Astrocyte (in vitro differentiated cells and primary cell): ENCODE data around the gene SZRD1. TPM values are rescaled to one million over a fixed set of nuclear protein-coding genes. Genes with fewer than 3 reads are reported as not detected.
A peak's percentile ranks its signal among the peaks of the same experiment; 100 is the strongest.

Experiments
- DNase-seq: peaks from one replicate; pipeline ENCODE4 v3.0.0-alpha.2; 2010; ENCODE audit warnings: low read depth
- FAIRE-seq: peaks from 2 replicates; lab custom pipeline; 2011; peaks lifted over from hg19 to GRCh38; lab: Jason Lieb, UNC
- H2AFZ ChIP-seq: 2 replicates; pipeline ENCODE4 v1.6.0; 2012; ENCODE audit warnings: low read depth, low read length, inconsistent platforms
- H3K27ac ChIP-seq: 2 replicates; pipeline ENCODE4 v1.5.1; 2011; ENCODE audit warnings: low read depth, low read length, inconsistent platforms
- H3K27me3 ChIP-seq: 2 replicates; pipeline ENCODE4 v1.6.0; 2011; ENCODE audit warnings: low read length, inconsistent platforms; ENCODE audit not compliant: insufficient read depth
- H3K36me3 ChIP-seq: 2 replicates; pipeline ENCODE4 v1.5.1; 2011; ENCODE audit warnings: low read length, inconsistent platforms; ENCODE audit not compliant: insufficient read depth
- H3K4me1 ChIP-seq: 2 replicates; pipeline ENCODE4 v1.5.1; 2011; ENCODE audit warnings: low read length, inconsistent platforms; ENCODE audit not compliant: insufficient read depth
- H3K4me2 ChIP-seq: 2 replicates; pipeline ENCODE4 v1.6.0; 2012; ENCODE audit warnings: low read length, inconsistent platforms
- H3K4me3 ChIP-seq: 2 replicates; pipeline ENCODE4 v1.5.1; 2011; ENCODE audit warnings: low read depth, mild to moderate bottlenecking, low read length, inconsistent platforms; ENCODE audit not compliant: insufficient read depth
- H3K79me2 ChIP-seq: 2 replicates; pipeline ENCODE4 v1.6.0; 2012; ENCODE audit warnings: mild to moderate bottlenecking, low read length, inconsistent platforms; ENCODE audit not compliant: insufficient read depth
- H3K9ac ChIP-seq: 2 replicates; pipeline ENCODE4 v1.6.0; 2012; ENCODE audit warnings: mild to moderate bottlenecking, low read length, inconsistent platforms
- H3K9me3 ChIP-seq: 2 replicates; pipeline ENCODE4 v1.5.1; 2012; ENCODE audit warnings: low read depth, mild to moderate bottlenecking, low read length, inconsistent platforms; ENCODE audit not compliant: insufficient read depth
- H4K20me1 ChIP-seq: 2 replicates; pipeline ENCODE4 v1.6.0; 2012; ENCODE audit warnings: low read length, inconsistent platforms; ENCODE audit not compliant: insufficient read depth
- H3K27ac Mint-ChIP-seq: one replicate; pipeline ENCODE4 v1.8.0; 2021; ENCODE audit warnings: mild to moderate bottlenecking, mixed read lengths; ENCODE audit not compliant: unreplicated experiment
- H3K27me3 Mint-ChIP-seq: one replicate; pipeline ENCODE4 v1.8.0; 2021; ENCODE audit warnings: low read depth, mixed read lengths; ENCODE audit not compliant: unreplicated experiment
- H3K36me3 Mint-ChIP-seq: one replicate; pipeline ENCODE4 v1.8.0; 2021; ENCODE audit warnings: low read depth, mixed read lengths; ENCODE audit not compliant: unreplicated experiment
- H3K4me1 Mint-ChIP-seq: one replicate; pipeline ENCODE4 v1.8.0; 2021; ENCODE audit warnings: low read depth, mixed read lengths; ENCODE audit not compliant: unreplicated experiment
- H3K4me3 Mint-ChIP-seq: one replicate; pipeline ENCODE4 v1.8.0; 2021; ENCODE audit warnings: mild to moderate bottlenecking, moderate library complexity, mixed read lengths; ENCODE audit not compliant: unreplicated experiment
- H3K9me3 Mint-ChIP-seq: one replicate; pipeline ENCODE4 v1.8.0; 2021; ENCODE audit warnings: mild to moderate bottlenecking, mixed read lengths; ENCODE audit not compliant: unreplicated experiment
- EZH2 ChIP-seq: IDR thresholded peaks from 2 replicates; pipeline ENCODE4 v1.6.1; 2012; ENCODE audit warnings: mild to moderate bottlenecking, low read length, inconsistent platforms; ENCODE audit not compliant: insufficient read depth
- total RNA-seq: library from RNA; stranded (reverse); gene quantifications from 2 replicates; pipeline ENCODE4 v1.2.1, GENCODE V29; 2021
- TF ChIP-seq, protein P1 (sequence below): IDR thresholded peaks from 2 replicates; pipeline ENCODE4 v1.5.1; 2011; ENCODE audit warnings: low read depth, mild to moderate bottlenecking, inconsistent platforms, low read length, moderate library complexity; ENCODE audit not compliant: insufficient read depth

The SZRD1 gene
- total RNA-seq, 1 donor from 2014 or later: 165 TPM

DNA sequence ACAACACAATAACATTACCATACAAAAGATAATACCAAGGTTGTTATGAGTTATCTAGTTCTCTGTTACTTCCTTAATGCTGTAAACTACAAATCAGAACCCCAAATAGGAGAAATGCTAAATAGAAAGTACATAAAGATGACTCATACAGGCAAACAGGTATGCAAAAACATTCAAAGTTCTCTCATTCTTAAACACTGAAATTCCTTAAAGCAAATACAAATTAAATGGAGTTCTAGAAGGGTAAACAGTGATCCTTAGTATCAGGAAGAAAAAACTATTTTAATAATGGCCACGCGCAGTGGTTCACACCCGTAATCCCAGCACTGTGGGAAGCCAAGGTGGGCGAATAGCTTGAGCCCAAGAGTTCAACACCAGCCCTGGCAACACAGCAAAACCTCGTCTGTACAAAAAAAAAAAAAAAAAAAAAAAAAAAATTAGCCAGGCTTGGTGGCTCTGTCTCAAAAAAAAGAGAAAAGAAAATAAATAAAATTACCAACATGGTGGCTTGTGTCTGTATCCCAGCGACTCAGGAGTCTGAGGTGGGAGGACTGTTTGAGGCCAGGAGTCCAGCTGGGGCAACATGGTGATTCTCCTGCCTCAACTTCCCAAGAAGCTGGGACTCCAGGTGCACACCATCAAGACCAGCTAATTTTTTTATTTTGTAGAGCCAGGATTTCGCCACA lies 32.2 kb upstream of the SZRD1 start:
- Histone ChIP-seq H3K4me2 (no peak overlapping the region), H3K4me3 (no peak overlapping the region), H3K9me3 (no peaks in the 10 kb centered on the region), H2AFZ (no peak overlapping the region), H3K4me1 (no peaks in the 10 kb centered on the region), H3K36me3 (no peaks in the 10 kb centered on the region), H3K9ac (no peak overlapping the region), H3K27me3 (no peaks in the 10 kb centered on the region), H3K79me2 (peaks cover 87% of the 10 kb centered on the region), H4K20me1 (peaks cover 71% of the 10 kb centered on the region), H3K27ac (no peak overlapping the region)
- H3K4me1 Mint-ChIP-seq: peaks cover 10% of the 10 kb centered on the region
- no peaks in the 10 kb centered on the region for H3K9me3 Mint-ChIP-seq
- H3K27ac Mint-ChIP-seq: no peak overlapping the region
- peaks cover 2% of the 10 kb centered on the region for H3K36me3 Mint-ChIP-seq
- TF ChIP-seq, protein P1, sequence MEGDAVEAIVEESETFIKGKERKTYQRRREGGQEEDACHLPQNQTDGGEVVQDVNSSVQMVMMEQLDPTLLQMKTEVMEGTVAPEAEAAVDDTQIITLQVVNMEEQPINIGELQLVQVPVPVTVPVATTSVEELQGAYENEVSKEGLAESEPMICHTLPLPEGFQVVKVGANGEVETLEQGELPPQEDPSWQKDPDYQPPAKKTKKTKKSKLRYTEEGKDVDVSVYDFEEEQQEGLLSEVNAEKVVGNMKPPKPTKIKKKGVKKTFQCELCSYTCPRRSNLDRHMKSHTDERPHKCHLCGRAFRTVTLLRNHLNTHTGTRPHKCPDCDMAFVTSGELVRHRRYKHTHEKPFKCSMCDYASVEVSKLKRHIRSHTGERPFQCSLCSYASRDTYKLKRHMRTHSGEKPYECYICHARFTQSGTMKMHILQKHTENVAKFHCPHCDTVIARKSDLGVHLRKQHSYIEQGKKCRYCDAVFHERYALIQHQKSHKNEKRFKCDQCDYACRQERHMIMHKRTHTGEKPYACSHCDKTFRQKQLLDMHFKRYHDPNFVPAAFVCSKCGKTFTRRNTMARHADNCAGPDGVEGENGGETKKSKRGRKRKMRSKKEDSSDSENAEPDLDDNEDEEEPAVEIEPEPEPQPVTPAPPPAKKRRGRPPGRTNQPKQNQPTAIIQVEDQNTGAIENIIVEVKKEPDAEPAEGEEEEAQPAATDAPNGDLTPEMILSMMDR: no peak
- TF ChIP-seq EZH2: no peak
- FAIRE-seq: no peak
- H3K27me3 Mint-ChIP-seq: no peaks in the 10 kb centered on the region
- no peak overlapping the region for H3K4me3 Mint-ChIP-seq
- DNase-seq: no peak

DNA sequence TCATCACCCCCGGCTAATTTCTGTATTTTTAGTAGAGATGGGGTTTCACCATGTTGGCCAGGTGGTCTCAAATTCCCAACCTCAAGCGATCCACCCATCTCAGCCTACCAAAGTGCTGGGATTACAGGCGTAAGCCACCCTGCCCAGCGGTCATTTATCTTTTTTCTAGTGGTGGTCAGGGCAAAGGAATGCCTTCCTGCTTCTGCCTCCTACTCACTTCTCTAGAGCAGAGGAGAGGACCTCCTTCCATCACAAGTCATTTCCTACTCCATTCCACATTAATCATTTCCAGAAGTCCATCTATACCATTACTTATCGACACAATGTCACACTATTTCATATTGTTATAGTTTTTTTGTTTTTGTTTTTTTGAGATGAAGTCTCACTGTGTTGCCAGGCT lies 28.1 kb upstream of the SZRD1 start:
- Histone ChIP-seq H3K9ac (no peak overlapping the region), H3K4me2 (peak overlapping the region; percentile 22), H2AFZ (no peak overlapping the region), H4K20me1 (peaks cover 73% of the 10 kb centered on the region), H3K4me3 (no peak overlapping the region), H3K27ac (no peak overlapping the region), H3K9me3 (no peaks in the 10 kb centered on the region), H3K4me1 (no peaks in the 10 kb centered on the region), H3K27me3 (no peaks in the 10 kb centered on the region), H3K36me3 (no peaks in the 10 kb centered on the region), H3K79me2 (peaks cover 92% of the 10 kb centered on the region)
- DNase-seq (peak; percentile 46), FAIRE-seq (no peak)
- no peaks in the 10 kb centered on the region for H3K27me3 Mint-ChIP-seq
- peak overlapping the region; percentile 3 for H3K27ac Mint-ChIP-seq
- peaks cover 10% of the 10 kb centered on the region for H3K4me1 Mint-ChIP-seq
- H3K9me3 Mint-ChIP-seq: no peaks in the 10 kb centered on the region
- H3K36me3 Mint-ChIP-seq: no peaks in the 10 kb centered on the region
- TF ChIP-seq EZH2: no peak
- TF ChIP-seq, protein P1: no peak
- no peak overlapping the region for H3K4me3 Mint-ChIP-seq

DNA sequence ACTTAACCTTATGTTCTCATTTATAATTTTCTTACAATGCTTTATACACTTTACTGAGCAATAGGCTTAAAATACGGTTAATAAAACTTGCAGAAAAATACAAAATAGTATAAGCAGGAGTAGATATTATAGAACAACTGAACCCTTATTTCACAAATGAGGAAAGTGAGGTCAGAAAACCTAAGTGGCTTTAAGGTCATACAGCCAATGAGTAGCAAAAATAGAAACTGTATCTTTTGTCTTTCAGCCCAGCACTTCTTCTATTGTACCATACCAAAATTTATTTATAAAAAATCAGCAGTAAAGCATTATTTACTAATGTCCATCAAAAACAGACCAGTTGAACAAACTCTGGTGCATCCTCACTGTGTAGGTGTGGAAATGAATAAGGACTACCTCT lies 26.4 kb upstream of the SZRD1 start:
- Mint-ChIP-seq H3K36me3 (no peaks in the 10 kb centered on the region), H3K9me3 (no peaks in the 10 kb centered on the region), H3K4me1 (peaks cover 8% of the 10 kb centered on the region), H3K27ac (no peak overlapping the region), H3K4me3 (no peak overlapping the region), H3K27me3 (no peaks in the 10 kb centered on the region)
- Histone ChIP-seq H3K36me3 (no peaks in the 10 kb centered on the region), H3K9me3 (no peaks in the 10 kb centered on the region), H4K20me1 (peaks cover 59% of the 10 kb centered on the region), H3K9ac (no peak overlapping the region), H3K79me2 (peaks cover 92% of the 10 kb centered on the region), H3K4me2 (no peak overlapping the region), H3K27me3 (no peaks in the 10 kb centered on the region), H2AFZ (no peak overlapping the region), H3K27ac (no peak overlapping the region), H3K4me3 (no peak overlapping the region), H3K4me1 (no peaks in the 10 kb centered on the region)
- DNase-seq (no peak), FAIRE-seq (no peak)
- no peak for TF ChIP-seq EZH2
- TF ChIP-seq, protein P1: no peak
